ENCODE data around the gene BCAS2. TPM values are rescaled to one million over a fixed set of nuclear protein-coding genes. Genes with fewer than 3 reads are reported as not detected.

The BCAS2 gene
- total RNA-seq (2014; rRNA removed; shearing (Covaris generic); ENCODE audit: low replicate concordance), result 26.5 and 44.2 TPM in 2 replicates

GRCh38 chr1:114581335-114582287 lies at the start of gene BCAS2:
BCAS2 (minus strand) TSS chr1:114581615; CDS start chr1:114581591, 24 bp downstream.
- Histone ChIP-seq H3K36me3 (peaks cover 32% of the 10 kb centered on the region), H3K9me3 (no peaks in the 10 kb centered on the region), H3K4me3 (peak within 1 kb of the TSS; percentile 73)

GRCh38 chr1:114627107-114627506 lies 45.7 kb upstream of the BCAS2 start:
- no peak overlapping the region for H3K4me3 ChIP-seq
- DNase-seq, result no peak
- no peaks in the 10 kb centered on the region for H3K27me3 ChIP-seq
- H3K36me3 ChIP-seq, result no peaks in the 10 kb centered on the region
- no peaks in the 10 kb centered on the region for H3K9me3 ChIP-seq

More at GRCh38 chr1:114581335-114582287, at the start of gene BCAS2:
- peak; percentile 98 for DNase-seq
- no peaks in the 10 kb centered on the region for H3K27me3 ChIP-seq

DNA sequence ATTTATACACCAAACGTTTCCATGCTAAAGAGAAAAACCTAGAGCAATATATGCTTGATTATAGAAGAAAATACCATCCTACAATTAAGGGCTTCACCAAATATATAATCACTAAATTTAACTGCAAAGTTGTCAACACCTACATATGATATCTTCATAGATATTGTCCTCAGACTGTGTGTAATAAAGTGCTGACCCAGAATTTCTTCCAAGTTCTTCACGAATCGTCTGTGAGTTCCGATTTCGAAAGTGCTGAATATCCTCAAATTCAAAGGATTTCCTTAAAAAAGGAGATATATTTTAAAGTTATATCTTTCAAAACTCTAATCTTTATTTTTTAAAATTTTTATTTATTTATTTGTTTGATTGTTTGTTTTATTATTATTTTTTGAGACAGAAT lies 41.9 kb upstream of the BCAS2 start:
- Histone ChIP-seq H3K27me3 (no peaks in the 10 kb centered on the region), H3K9me3 (no peaks in the 10 kb centered on the region), H3K4me3 (no peak overlapping the region), H3K36me3 (no peaks in the 10 kb centered on the region)
- DNase-seq, result no peak

GRCh38 chr1:114620419-114620818 lies 39.0 kb upstream of the BCAS2 start:
- no peak for DNase-seq
- no peaks in the 10 kb centered on the region for H3K27me3 ChIP-seq
- H3K9me3 ChIP-seq, result no peaks in the 10 kb centered on the region
- H3K4me3 ChIP-seq, result no peak overlapping the region
- H3K36me3 ChIP-seq, result no peaks in the 10 kb centered on the region

- no peaks in the 10 kb centered on the region for H3K9me3 ChIP-seq
- no peak for DNase-seq
- H3K36me3 ChIP-seq, result no peaks in the 10 kb centered on the region
- no peaks in the 10 kb centered on the region for H3K27me3 ChIP-seq
- no peak overlapping the region for H3K4me3 ChIP-seq
These were observed 37.2 kb upstream of the BCAS2 start for GRCh38 chr1:114618606-114619005.

GRCh38 chr1:114610546-114611245 lies 29.3 kb upstream of the BCAS2 start:
- DNase-seq, result peak; percentile 27
- H3K36me3 ChIP-seq, result no peaks in the 10 kb centered on the region
- H3K27me3 ChIP-seq, result no peaks in the 10 kb centered on the region
- no peak overlapping the region for H3K4me3 ChIP-seq
- no peaks in the 10 kb centered on the region for H3K9me3 ChIP-seq

DNA sequence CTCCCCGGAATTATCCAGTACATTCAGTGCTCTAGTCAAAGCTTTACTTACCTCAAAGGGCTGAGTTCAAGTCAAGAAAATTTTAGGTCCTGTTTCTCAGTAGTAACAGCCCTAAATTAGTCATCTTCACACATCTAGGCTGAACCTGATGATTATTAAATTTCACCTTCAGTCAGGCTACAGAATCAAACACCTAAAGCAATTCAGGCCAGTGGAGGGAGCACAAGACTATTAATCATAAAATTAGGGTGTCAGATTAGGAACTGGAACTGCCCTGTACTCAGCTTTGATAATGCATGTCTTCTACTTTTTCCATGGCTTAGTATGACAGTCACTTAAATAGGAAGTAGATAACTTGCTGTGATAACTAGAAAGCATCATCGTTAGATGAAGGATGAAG lies 28.4 kb upstream of the BCAS2 start:
- no peaks in the 10 kb centered on the region for H3K9me3 ChIP-seq
- H3K27me3 ChIP-seq, result no peaks in the 10 kb centered on the region
- no peak overlapping the region for H3K4me3 ChIP-seq
- no peaks in the 10 kb centered on the region for H3K36me3 ChIP-seq
- DNase-seq, result no peak

DNA sequence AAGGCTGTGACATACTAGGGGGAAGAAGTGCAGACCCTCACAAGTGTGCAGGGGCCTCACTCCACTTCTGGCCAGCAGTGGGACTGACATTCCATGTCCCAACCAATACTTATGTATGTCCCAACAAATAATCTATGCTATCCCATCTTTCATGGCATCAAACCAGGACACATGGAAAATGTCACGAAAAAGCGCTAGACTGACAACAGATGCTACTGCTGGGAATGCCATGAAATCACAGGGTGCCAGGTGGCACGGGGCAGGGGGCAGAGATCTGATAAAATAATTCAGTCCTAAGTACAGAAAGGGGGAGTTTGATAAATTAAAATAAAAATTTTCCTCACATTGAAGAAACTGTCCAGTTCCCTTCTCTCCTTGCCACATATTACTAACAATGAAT lies 27.6 kb upstream of the BCAS2 start:
- H3K27me3 ChIP-seq, result no peaks in the 10 kb centered on the region
- DNase-seq, result no peak
- no peaks in the 10 kb centered on the region for H3K9me3 ChIP-seq
- H3K36me3 ChIP-seq, result no peaks in the 10 kb centered on the region
- no peak overlapping the region for H3K4me3 ChIP-seq

- no peaks in the 10 kb centered on the region for H3K27me3 ChIP-seq
- H3K4me3 ChIP-seq, result no peak overlapping the region
- H3K36me3 ChIP-seq, result no peaks in the 10 kb centered on the region
- H3K9me3 ChIP-seq, result no peaks in the 10 kb centered on the region
- DNase-seq, result no peak
These were observed 25.8 kb upstream of the BCAS2 start for GRCh38 chr1:114607223-114607622.

DNA sequence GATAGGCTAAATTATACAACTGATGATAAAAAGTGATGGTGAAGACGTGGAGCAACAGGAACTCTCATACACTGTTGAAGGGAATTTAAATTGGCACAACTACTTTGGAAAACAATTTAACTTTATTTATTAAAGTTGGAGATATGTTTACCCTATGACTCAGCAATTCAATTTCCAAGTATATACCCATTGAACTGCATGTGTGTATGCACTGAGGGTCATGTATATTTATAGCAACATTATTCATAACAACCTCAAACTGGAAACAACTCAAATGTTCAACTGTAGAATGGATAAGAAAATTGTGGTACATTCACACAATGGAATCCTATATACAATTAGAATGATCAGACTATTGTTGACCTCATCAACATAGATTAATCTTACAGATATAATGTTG lies 16.5 kb upstream of the BCAS2 start:
- Histone ChIP-seq H3K4me3 (no peak overlapping the region), H3K36me3 (no peaks in the 10 kb centered on the region), H3K27me3 (no peaks in the 10 kb centered on the region), H3K9me3 (peaks cover 5% of the 10 kb centered on the region)
- no peak for DNase-seq

- H3K4me3 ChIP-seq, result no peak overlapping the region
- no peaks in the 10 kb centered on the region for H3K36me3 ChIP-seq
- peaks cover 5% of the 10 kb centered on the region for H3K9me3 ChIP-seq
- DNase-seq, result no peak
- no peaks in the 10 kb centered on the region for H3K27me3 ChIP-seq
These were observed 14.2 kb upstream of the BCAS2 start for GRCh38 chr1:114595602-114596001.

DNA sequence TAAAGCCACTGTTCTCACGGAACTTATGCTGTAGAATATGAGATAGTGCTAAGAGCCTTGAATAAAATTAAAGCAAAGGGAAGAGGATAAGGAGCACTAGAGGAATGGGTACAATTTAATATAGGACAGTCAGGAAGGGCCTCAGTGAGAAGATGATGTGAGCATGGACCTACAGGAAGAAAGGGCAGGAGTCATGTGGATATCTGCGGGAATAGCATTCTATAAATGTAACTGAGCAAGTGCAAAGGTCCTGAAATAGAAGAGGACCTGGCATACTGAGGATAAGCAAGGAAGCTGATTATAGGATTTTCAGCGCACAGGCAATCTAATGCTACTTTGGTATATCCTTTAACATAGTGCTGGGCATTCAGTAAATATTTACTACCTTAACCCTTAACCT lies 12.6 kb upstream of the BCAS2 start:
- no peak for DNase-seq
- Histone ChIP-seq H3K4me3 (no peak overlapping the region), H3K9me3 (peaks cover 5% of the 10 kb centered on the region), H3K27me3 (no peaks in the 10 kb centered on the region), H3K36me3 (no peaks in the 10 kb centered on the region)

- no peak overlapping the region for H3K4me3 ChIP-seq
- no peak for DNase-seq
- H3K36me3 ChIP-seq, result no peaks in the 10 kb centered on the region
- H3K9me3 ChIP-seq, result no peaks in the 10 kb centered on the region
- no peaks in the 10 kb centered on the region for H3K27me3 ChIP-seq
These were observed 7.7 kb upstream of the BCAS2 start for GRCh38 chr1:114589122-114589521.

DNA sequence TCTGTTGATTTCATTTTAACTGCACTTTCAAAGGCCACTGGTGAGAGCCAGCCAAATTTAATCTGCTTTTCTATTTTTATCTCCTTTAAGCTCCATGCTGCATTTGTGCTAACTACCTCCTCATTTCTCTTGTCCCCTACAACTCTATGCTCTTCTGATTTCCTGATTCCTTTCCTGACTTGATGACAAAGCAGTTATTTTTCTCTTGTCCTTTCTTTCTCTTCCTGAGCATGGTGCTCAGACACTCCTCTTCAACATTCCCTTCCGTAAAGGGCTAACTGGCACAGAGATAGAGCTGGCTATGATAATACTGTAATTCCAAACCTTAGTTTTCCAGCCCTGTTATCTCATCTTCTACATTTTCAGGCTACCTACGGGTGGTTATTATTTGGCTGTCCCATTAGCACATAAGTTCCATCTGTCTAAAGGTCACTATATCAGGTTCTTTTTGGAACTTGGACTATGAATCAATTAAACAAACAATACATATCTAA lies 6.8 kb upstream of the BCAS2 start:
- no peak overlapping the region for H3K4me3 ChIP-seq

DNA sequence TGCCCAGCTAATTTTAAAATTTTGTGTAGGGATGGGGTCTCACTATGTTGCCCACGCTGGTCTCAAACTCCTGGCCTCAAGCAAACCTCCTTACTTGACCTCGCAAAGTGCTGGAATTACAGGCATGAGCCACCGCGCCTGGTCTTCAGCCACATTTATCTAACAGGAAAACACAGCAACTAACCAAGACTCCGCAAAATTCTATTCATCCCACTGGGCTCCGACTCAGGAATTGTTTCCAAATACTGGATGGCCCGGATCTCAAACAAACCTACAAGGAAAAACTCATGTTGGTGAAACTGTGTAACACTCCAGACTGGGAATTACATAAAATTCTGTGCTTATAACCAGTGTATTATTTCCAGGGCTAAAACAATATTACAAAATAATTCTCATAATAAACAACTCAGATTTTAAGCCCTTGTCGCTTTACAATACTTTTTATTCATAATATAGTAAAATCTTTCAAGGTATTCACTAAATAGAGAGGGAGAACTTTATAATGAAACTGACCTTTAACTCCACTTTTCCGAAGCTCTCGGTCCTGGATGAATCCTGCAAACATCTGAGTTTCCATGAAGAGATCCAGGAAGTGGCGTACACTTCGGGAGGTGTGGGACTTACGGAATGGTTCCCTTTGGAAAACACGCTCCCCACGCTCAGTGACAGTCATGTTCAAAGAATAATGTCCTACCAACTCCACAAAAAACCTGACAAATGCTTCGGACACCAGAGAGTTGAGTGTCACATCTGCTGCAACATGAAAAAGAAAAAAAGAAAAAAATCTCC lies 6.0 kb upstream of the BCAS2 start:
- H3K4me3 ChIP-seq, result no peak overlapping the region
- H3K36me3 ChIP-seq, result no peaks in the 10 kb centered on the region
- no peak for DNase-seq
- no peaks in the 10 kb centered on the region for H3K9me3 ChIP-seq
- no peaks in the 10 kb centered on the region for H3K27me3 ChIP-seq

More for the DNA sequence above, 6.8 kb upstream of the BCAS2 start:
- no peaks in the 10 kb centered on the region for H3K9me3 ChIP-seq
- no peaks in the 10 kb centered on the region for H3K27me3 ChIP-seq
- H3K36me3 ChIP-seq, result no peaks in the 10 kb centered on the region
- no peak for DNase-seq

DNA sequence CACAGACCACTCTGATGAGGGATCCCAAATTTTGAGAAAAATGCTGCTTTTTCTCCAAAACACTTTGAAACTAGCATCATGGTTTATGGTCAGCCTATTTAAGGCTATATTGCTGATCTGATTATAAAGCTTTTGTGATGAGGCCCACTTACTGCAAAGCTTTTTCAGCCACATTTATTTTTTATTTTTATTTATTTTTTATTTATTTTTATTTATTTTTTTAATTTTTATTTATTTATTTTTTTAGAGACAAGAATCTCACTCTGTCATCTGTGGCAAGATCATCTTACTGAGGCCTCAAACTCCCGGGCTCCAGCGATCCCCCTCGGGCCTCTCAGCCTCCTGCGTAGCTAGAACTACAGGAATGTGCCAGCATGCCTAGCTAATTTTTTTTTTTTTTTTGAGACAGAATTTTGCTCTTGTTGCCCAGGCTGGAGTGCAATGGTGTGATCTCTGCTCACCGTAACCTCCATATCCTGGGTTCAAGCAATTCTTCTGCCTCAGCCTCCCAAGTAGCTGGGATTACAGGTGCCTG lies 5.2 kb upstream of the BCAS2 start:
- Histone ChIP-seq H3K36me3 (no peaks in the 10 kb centered on the region), H3K4me3 (no peak overlapping the region), H3K27me3 (no peaks in the 10 kb centered on the region), H3K9me3 (no peaks in the 10 kb centered on the region)
- no peak for DNase-seq

Data from MG63 (cell line).